ENCODE data around the gene GALNT10.
A peak's percentile ranks its signal among the peaks of the same experiment; 100 is the strongest.

GALNT10 gene

DNA sequence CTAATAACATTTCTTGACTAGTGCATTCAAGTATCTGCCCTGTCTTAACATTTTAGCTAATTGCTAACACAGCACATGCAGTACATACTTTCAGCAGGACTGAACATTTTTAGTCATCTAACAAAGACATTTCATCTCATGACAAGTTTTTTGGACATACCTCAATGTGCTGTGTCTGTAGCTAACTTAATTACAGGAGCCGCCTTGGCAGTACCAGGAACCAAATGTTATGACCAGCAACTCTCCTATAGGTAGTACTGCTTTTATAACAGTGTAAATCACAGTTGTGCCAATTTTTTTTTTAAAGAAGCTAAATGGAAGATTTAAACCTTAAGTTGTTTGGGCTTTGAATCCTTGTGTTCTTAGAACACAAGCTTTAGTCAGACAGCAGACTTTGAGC lies 155.9 kb downstream of the GALNT10 start:
- ATAC-seq, result peak; percentile 21
- TF ChIP-seq CSDC2 (CRISPR knock-in tag; IDR thresholded peaks at IDR 0.05) (no peak), GLIS3 (CRISPR knock-in tag; IDR thresholded peaks at IDR 0.05) (no peak), ISL1 (CRISPR knock-in tag; IDR thresholded peaks at IDR 0.05) (0 out of 2 replicates have a peak, but pooled peaks have one; percentile 16), POU6F1 (CRISPR knock-in tag; IDR thresholded peaks at IDR 0.05; ENCODE audit: borderline replicate concordance, low read depth) (no peak), ZNF8 (CRISPR knock-in tag; IDR thresholded peaks at IDR 0.05) (peak; percentile 96)

DNA sequence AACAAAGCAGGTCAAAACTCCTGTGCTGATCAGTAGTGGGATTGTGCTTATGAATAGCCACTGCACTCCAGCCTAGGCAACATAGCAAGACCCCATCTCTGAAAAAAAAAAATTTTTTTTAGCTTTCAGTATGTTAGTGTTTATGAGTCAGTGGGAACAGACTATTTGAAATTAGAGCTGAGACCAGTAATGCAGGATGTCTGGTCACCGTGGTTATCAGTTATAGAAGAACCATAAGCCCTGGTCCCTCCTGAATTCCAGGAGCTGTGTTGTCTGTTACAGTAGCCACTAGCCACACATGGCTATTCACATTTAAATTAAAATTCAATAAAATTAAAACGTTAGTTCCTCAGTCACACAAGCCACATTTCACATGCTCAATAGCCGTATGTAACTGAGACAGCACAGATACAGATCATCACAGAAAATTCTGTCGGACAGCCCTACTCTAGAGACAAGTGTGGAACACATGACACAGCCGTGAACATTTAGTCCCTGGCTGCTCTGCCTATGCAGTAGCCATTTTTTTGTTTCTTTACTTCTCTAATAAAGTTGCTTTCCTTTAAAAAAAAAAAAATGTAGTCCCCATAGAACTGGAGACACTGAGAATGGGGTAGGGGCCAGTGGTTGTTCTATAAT lies 159.2 kb downstream of the GALNT10 start:
- TF ChIP-seq SNAI2 (CRISPR knock-in tag; IDR thresholded peaks at IDR 0.05) (no peak), ZFP30 (CRISPR knock-in tag; IDR thresholded peaks at IDR 0.05) (no peak), GLIS3 (CRISPR knock-in tag; IDR thresholded peaks at IDR 0.05) (no peak), ZC3H10 (CRISPR knock-in tag; IDR thresholded peaks at IDR 0.05) (no peak), PPARA (CRISPR knock-in tag; IDR thresholded peaks at IDR 0.05; ENCODE audit: borderline replicate concordance) (no peak), CSDC2 (CRISPR knock-in tag; IDR thresholded peaks at IDR 0.05) (no peak), RARB (CRISPR knock-in tag; IDR thresholded peaks at IDR 0.05) (no peak), ZNF565 (CRISPR knock-in tag; conservative IDR thresholded peaks at IDR 0.05; ENCODE audit: low read depth) (no peak), ZNF8 (CRISPR knock-in tag; IDR thresholded peaks at IDR 0.05) (no peak), POU6F1 (CRISPR knock-in tag; IDR thresholded peaks at IDR 0.05; ENCODE audit: borderline replicate concordance, low read depth) (no peak), BACH2 (CRISPR knock-in tag; IDR thresholded peaks at IDR 0.05; ENCODE audit: borderline replicate concordance) (no peak), ZNF70 (CRISPR knock-in tag; IDR thresholded peaks at IDR 0.05) (no peak), TCF4 (CRISPR knock-in tag; IDR thresholded peaks at IDR 0.05; ENCODE audit: borderline replicate concordance) (no peak)
- TF ChIP-seq, protein P1, sequence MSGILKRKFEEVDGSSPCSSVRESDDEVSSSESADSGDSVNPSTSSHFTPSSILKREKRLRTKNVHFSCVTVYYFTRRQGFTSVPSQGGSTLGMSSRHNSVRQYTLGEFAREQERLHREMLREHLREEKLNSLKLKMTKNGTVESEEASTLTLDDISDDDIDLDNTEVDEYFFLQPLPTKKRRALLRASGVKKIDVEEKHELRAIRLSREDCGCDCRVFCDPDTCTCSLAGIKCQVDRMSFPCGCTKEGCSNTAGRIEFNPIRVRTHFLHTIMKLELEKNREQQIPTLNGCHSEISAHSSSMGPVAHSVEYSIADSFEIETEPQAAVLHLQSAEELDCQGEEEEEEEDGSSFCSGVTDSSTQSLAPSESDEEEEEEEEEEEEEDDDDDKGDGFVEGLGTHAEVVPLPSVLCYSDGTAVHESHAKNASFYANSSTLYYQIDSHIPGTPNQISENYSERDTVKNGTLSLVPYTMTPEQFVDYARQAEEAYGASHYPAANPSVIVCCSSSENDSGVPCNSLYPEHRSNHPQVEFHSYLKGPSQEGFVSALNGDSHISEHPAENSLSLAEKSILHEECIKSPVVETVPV (CRISPR knock-in tag; IDR thresholded peaks at IDR 0.05), result no peak
- peak; percentile 61 for ATAC-seq

DNA sequence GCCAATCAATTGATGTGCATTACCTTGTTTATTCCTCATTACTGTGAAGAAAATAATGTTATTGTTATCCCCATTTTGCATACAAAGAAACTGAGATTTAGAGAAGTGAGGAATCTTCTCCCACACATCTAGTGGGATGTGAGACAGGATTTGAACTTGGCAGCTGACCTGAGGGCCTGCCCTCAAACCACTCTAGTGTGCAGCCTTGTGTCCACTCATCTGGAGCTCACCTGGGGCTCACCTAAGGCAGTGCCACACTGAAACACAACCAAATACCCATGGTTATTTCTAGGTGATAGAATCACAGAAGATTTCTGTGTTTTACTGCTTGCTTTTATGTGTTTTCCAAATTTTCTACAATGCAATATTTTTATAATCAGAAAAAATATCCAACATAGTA lies 160.6 kb downstream of the GALNT10 start:
- TF ChIP-seq BACH2 (CRISPR knock-in tag; IDR thresholded peaks at IDR 0.05; ENCODE audit: borderline replicate concordance), result no peak
- no peak for TF ChIP-seq ISL1 (CRISPR knock-in tag; IDR thresholded peaks at IDR 0.05)
- no peak for TF ChIP-seq ZNF565 (CRISPR knock-in tag; conservative IDR thresholded peaks at IDR 0.05; ENCODE audit: low read depth)
- ATAC-seq, result no peak

DNA sequence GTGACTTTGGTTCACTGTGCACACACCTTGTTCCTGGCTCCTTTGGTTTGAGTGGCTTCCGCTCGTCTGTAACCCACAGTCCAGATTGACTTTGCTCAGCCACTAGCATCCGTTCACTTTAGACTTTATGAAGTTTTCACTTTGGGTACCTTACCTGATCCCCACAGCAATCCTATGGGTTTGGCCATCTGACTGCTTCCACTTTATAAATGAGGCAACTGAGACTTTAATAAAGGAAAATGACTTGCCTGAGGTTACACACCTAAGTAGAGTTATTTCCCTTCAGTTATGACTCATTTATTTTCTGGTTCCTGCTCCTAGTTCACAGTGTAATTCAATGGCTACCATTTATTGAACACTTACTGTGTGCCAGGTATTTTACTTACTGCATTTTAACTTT lies 161.0 kb downstream of the GALNT10 start:
- no peak for ATAC-seq
- TF ChIP-seq CSDC2 (CRISPR knock-in tag; IDR thresholded peaks at IDR 0.05) (no peak), ZC3H10 (CRISPR knock-in tag; IDR thresholded peaks at IDR 0.05) (no peak), TOX (CRISPR knock-in tag; IDR thresholded peaks at IDR 0.05; ENCODE audit: borderline replicate concordance) (no peak), POU6F1 (CRISPR knock-in tag; IDR thresholded peaks at IDR 0.05; ENCODE audit: borderline replicate concordance, low read depth) (no peak), GLIS3 (CRISPR knock-in tag; IDR thresholded peaks at IDR 0.05) (no peak), ISL1 (CRISPR knock-in tag; IDR thresholded peaks at IDR 0.05) (no peak), PPARA (CRISPR knock-in tag; IDR thresholded peaks at IDR 0.05; ENCODE audit: borderline replicate concordance) (no peak), OSR1 (CRISPR knock-in tag; IDR thresholded peaks at IDR 0.05) (no peak), ESRRG (CRISPR knock-in tag; IDR thresholded peaks at IDR 0.05) (no peak)
- TF ChIP-seq, protein P1 (CRISPR knock-in tag; IDR thresholded peaks at IDR 0.05), result no peak
- TF ChIP-seq, protein P2, sequence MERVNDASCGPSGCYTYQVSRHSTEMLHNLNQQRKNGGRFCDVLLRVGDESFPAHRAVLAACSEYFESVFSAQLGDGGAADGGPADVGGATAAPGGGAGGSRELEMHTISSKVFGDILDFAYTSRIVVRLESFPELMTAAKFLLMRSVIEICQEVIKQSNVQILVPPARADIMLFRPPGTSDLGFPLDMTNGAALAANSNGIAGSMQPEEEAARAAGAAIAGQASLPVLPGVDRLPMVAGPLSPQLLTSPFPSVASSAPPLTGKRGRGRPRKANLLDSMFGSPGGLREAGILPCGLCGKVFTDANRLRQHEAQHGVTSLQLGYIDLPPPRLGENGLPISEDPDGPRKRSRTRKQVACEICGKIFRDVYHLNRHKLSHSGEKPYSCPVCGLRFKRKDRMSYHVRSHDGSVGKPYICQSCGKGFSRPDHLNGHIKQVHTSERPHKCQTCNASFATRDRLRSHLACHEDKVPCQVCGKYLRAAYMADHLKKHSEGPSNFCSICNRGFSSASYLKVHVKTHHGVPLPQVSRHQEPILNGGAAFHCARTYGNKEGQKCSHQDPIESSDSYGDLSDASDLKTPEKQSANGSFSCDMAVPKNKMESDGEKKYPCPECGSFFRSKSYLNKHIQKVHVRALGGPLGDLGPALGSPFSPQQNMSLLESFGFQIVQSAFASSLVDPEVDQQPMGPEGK (CRISPR knock-in tag; IDR thresholded peaks at IDR 0.05; ENCODE audit: borderline replicate concordance), result no peak
